Thoracic aorta (tissue), 2 donors: Measurements from ENCODE around the gene DPP7. TPM values are rescaled to one million over a fixed set of nuclear protein-coding genes. Genes with fewer than 3 reads are reported as not detected.

Experiments used
- ATAC-seq: fragments of 150-250 bp; one replicate; pipeline ENCODE4 v1.8.0; 2017; ENCODE audit warnings: low read depth; ENCODE audit not compliant: insufficient number of reproducible peaks, low FRiP score
- DNase-seq: peaks from one replicate; pipeline ENCODE4 v3.0.0-alpha.2; 2020; ENCODE audit warnings: low spot score
- H3K27ac ChIP-seq, 2 donors: fragments of 200-600 bp; sonication (generic); 1 replicate in 1 of 2; 2 replicates in 1 of 2; pipeline ENCODE4 v1.5.1; 2016; ENCODE audit warnings: mild to moderate bottlenecking in 2 of 2, moderate library complexity in 2 of 2
- H3K27me3 ChIP-seq: fragments of 200-600 bp; sonication (generic); replicated peaks from 2 replicates; pipeline ENCODE4 v1.6.0; 2016; ENCODE audit warnings: mild to moderate bottlenecking; ENCODE audit not compliant: insufficient read depth
- H3K36me3 ChIP-seq: fragments of 200-600 bp; sonication (generic); one replicate; pipeline ENCODE4 v1.5.1; 2016
- H3K4me1 ChIP-seq, 2 donors: fragments of 200-600 bp; sonication (generic); 1 replicate in 1 of 2; 2 replicates in 1 of 2; pipeline versions ENCODE4 v1.5.1 to v1.6.0; 2016; ENCODE audit warnings: low read depth in 2 of 2, mild to moderate bottlenecking in 1 of 2; ENCODE audit not compliant: control insufficient read depth in 1 of 2
- H3K4me3 ChIP-seq: fragments of 200-600 bp; sonication (generic); 2 replicates; pipeline ENCODE4 v1.5.1; 2016; ENCODE audit warnings: mild to moderate bottlenecking
- H3K9me3 ChIP-seq: fragments of 200-600 bp; sonication (generic); 2 replicates; pipeline ENCODE4 v1.5.1; 2016
- CTCF ChIP-seq: fragments of 200-600 bp; sonication (generic); IDR thresholded peaks from one replicate; pipeline ENCODE4 v1.5.1; 2019; ENCODE audit warnings: antibody characterized with exemption
- total RNA-seq, 2 donors: library from RNA; depleted of rRNA; stranded (reverse); fragments of >200 nt; gene quantifications; one replicate each; pipeline versions ENCODE4 v1.1.0 to v1.2.3, GENCODE V29; 2016

The DPP7 gene
- total RNA-seq, 2 donors from 2014 or later, result 100 to 148 TPM

- no peak for ATAC-seq
- Histone ChIP-seq H3K36me3 (no peaks in the 10 kb centered on the region), H3K27ac (no peak overlapping the region), H3K9me3 (peaks cover 6% of the 10 kb centered on the region), H3K27me3 (peaks cover 16% of the 10 kb centered on the region), H3K4me1 (peaks cover 0 to 12% of the 10 kb centered on the region in 2 donors), H3K4me3 (no peak overlapping the region)
- DNase-seq, result no peak
- TF ChIP-seq CTCF, result no peak
Observed at GRCh38 chr9:137134191-137134590, 19.7 kb upstream of the DPP7 start.

GRCh38 chr9:137130176-137130755 is 15.7 kb upstream of the DPP7 start:
- DNase-seq (no peak), ATAC-seq (no peak)
- H3K4me1 ChIP-seq, result peaks cover 18 to 33% of the 10 kb centered on the region in 2 donors
- peak overlapping the region; percentile 89 for H3K4me3 ChIP-seq
- no peaks in the 10 kb centered on the region for H3K27me3 ChIP-seq
- no peaks in the 10 kb centered on the region for H3K36me3 ChIP-seq
- H3K9me3 ChIP-seq, result peaks cover 6% of the 10 kb centered on the region
- no peak for TF ChIP-seq CTCF
- H3K27ac ChIP-seq, result no peak overlapping the region

- H3K27ac ChIP-seq, result peak overlapping the region in 1 of 2 donors; percentile 25
- ATAC-seq (peak; percentile 56), DNase-seq (peak; percentile 35)
- H3K9me3 ChIP-seq, result peaks cover 6% of the 10 kb centered on the region
- no peaks in the 10 kb centered on the region for H3K36me3 ChIP-seq
- H3K27me3 ChIP-seq, result no peaks in the 10 kb centered on the region
- peaks cover 18 to 33% of the 10 kb centered on the region in 2 donors for H3K4me1 ChIP-seq
- peak overlapping the region; percentile 89 for H3K4me3 ChIP-seq
- no peak for TF ChIP-seq CTCF
Observed at GRCh38 chr9:137129456-137130175, 15.1 kb upstream of the DPP7 start.

GRCh38 chr9:137128862-137129455 is 14.4 kb upstream of the DPP7 start:
- no peak for TF ChIP-seq CTCF
- Histone ChIP-seq H3K27ac (peak overlapping the region; percentile 6 to 25), H3K4me3 (peak overlapping the region; percentile 89), H3K36me3 (no peaks in the 10 kb centered on the region), H3K27me3 (no peaks in the 10 kb centered on the region), H3K9me3 (peaks cover 6% of the 10 kb centered on the region), H3K4me1 (peaks cover 18 to 33% of the 10 kb centered on the region in 2 donors)
- DNase-seq (no peak), ATAC-seq (no peak)

GRCh38 chr9:137128158-137128861 is 13.8 kb upstream of the DPP7 start:
- no peak for TF ChIP-seq CTCF
- DNase-seq (no peak), ATAC-seq (no peak)
- Histone ChIP-seq H3K27ac (peak overlapping the region in 1 of 2 donors; percentile 47), H3K4me1 (peaks cover 18 to 33% of the 10 kb centered on the region in 2 donors), H3K4me3 (peak overlapping the region; percentile 89), H3K27me3 (no peaks in the 10 kb centered on the region), H3K36me3 (no peaks in the 10 kb centered on the region), H3K9me3 (peaks cover 6% of the 10 kb centered on the region)
